ENCODE data around the gene ILF3.

DNA sequence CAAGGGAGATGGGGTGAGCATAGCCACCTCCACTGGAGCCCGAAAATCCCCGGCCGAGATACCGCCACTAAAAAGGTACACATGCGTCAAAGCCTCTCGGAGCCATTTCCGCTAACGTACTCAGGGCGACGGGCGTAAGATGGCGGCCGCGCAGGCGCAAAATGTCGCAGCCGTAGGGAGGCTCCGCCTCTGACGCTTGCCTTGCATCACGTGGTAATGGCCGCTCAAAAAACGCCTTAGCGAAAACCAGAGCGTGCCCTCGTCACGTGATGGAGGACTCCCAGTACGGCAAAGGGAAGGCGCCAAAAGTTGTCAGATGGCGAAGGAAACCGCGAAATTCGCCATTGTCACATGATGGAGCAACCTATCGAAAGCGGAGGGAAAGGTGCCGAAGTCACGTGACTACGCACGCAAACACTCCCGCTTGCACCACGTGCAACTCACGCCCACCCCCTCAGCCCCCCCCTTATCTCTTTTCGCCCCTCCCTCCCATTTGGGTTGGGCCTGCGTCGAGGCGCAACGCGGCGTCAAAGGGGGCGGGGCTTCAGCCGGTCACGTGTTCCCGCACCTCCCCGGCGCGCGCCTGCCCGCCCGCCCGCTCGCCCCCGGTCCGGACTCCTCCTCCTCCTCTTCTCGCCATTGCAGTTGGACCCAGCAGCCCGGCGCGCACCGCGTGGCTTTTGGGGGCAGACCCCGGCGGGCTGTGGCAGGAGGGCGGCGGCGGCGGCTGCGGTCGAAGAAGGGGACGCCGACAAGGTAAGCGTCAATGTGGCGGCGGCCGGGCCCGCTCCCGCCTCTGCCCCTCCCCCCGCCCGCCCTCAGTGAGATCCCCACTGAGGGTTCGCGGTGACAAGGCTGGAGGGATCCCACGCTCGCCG is at the start of gene ILF3:
- TF ChIP-seq, protein P1, sequence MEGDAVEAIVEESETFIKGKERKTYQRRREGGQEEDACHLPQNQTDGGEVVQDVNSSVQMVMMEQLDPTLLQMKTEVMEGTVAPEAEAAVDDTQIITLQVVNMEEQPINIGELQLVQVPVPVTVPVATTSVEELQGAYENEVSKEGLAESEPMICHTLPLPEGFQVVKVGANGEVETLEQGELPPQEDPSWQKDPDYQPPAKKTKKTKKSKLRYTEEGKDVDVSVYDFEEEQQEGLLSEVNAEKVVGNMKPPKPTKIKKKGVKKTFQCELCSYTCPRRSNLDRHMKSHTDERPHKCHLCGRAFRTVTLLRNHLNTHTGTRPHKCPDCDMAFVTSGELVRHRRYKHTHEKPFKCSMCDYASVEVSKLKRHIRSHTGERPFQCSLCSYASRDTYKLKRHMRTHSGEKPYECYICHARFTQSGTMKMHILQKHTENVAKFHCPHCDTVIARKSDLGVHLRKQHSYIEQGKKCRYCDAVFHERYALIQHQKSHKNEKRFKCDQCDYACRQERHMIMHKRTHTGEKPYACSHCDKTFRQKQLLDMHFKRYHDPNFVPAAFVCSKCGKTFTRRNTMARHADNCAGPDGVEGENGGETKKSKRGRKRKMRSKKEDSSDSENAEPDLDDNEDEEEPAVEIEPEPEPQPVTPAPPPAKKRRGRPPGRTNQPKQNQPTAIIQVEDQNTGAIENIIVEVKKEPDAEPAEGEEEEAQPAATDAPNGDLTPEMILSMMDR (IDR thresholded peaks at IDR 0.05): peak in 1 of 4 experiments; percentile 27
- peak; percentile 94 for TF ChIP-seq POLR2A (IDR thresholded peaks at IDR 0.05)
